Embryonic facial prominence (tissue), 1 donor: ENCODE results near the gene DSC3.

Experiments
- DNase-seq: peaks from one replicate; pipeline ENCODE4 v3.0.0-alpha.2; 2016; ENCODE audit errors: extremely low spot score

Gene DSC3

GRCh38 chr18:30971338-30971956, 71.1 kb downstream of the DSC3 start:
- DNase-seq, result peak; percentile 15

GRCh38 chr18:30970196-30970816, 72.2 kb downstream of the DSC3 start:
- no peak for DNase-seq

- DNase-seq, result no peak
Measured at GRCh38 chr18:30969670-30970170, 72.8 kb downstream of the DSC3 start.

- DNase-seq, result no peak
Measured at GRCh38 chr18:30967701-30968100, 74.8 kb downstream of the DSC3 start.

DNA sequence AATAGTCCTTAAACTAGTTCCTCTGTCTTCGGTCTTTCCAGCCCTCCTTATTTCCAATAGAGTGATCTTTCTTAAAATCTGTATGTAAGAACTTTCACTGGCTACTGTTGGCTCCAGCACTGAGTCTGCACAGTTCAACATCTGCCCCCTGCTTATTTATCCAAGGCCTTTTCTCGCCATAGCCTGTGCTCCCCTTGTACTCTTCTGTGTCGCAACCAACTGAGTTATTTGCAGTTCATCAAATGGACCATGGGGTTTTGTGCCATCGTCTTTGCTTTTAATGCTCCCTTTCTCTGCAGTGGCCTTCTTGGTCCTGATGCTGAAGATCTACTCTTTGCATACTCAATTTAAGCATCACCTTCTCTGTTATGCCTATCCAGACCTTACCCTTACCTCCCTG, 77.3 kb downstream of the DSC3 start:
- no peak for DNase-seq

GRCh38 chr18:30960661-30961060, 81.9 kb downstream of the DSC3 start:
- DNase-seq, result no peak

DNA sequence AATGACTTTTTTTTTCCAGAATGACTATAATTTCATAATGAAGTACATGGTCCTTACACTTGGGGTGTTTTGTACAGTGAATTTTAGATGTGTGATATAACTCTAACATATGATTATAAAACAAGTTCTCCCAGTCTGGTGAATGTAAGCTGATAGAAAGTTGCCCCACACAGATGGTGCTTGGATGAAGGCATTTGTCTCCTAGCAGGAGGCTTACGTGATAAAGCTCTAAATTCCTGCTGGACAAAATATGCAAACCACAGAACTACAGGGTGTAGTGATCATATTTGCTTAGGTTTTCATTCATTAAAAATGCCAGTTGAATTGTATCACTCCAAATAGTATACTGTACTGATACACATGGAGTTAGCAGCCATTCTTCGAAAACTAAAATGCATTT, 85.5 kb downstream of the DSC3 start:
- no peak for DNase-seq

GRCh38 chr18:30954262-30954661, 88.3 kb downstream of the DSC3 start:
- DNase-seq, result no peak

- no peak for DNase-seq
Measured at GRCh38 chr18:30945761-30946160, 96.8 kb downstream of the DSC3 start.

DNA sequence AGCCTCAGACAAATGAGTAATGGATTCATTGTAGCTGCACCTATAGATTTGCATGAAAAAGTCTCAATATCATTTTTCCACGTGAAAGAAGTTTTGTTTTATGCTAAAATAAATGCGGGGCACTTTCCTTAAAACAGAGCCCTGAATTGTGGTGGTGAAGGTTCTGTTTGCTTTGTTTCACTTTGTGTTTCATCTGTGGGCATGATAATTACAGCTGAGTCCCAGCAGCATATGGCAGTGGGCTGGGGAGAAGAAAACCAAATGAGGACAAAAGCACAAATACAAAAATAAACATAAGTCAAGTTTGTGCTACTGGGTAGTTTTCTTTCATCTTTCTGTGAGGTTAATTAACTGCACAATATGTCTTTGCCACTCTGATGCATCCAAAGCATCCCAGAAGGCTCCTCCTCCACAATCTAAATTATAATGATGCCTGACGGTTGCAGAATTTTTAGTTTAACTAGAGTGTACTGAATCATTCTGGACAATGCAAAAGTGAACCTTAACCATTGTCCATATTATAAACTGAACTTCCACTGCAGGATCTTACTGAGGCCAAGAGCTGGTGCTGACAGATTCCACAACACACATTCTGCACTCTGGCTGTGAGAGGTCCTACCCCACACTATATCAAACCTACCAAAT, 97.6 kb downstream of the DSC3 start:
- DNase-seq, result no peak

DNA sequence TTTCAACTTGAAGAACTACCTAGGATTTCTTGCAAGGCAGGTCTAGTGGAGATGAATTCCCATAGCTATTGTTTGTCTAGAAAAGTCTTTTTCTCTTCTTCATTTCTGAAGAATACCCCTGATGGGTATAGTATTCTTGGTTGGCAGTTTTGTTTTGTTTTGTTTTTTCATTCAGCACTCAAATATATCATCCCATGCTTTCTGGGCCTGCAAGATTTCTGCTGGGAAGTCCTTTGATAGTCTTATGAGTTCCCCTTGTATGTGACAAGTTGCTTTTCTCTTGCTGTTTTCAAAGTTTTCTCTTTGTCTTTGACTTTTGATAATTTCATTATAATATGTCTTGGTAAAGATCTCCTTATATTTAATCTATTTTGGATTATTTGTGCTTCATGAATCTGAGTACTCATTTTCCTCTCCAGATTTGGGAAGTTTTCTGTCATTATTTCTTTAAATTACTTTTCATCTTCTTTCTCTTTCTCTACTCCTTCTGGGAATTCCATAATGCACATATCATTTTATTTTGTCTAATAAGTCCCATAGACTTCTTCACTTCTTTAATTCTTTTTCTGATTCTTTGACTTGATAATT, 101.5 kb downstream of the DSC3 start:
- DNase-seq, result no peak
